DMS53 (cell line): Measurements from ENCODE around the gene ARHGAP40.
"Not testable (repeated sequence)": the region's sequence is repeated elsewhere in the genome, so short reads cannot be mapped to it uniquely, and the experiment has no call there.

ENCODE experiments used
- DNase-seq: peaks from one replicate; lab custom pipeline; 2025; lab: John Stamatoyannopoulos, UW

ARHGAP40 gene

GRCh38 chr20:38588303-38588702 is 13.3 kb upstream of the ARHGAP40 start:
- DNase-seq: no peak

- no peak for DNase-seq
Measured at GRCh38 chr20:38589351-38589750, 12.3 kb upstream of the ARHGAP40 start.

- no peak for DNase-seq
Measured at GRCh38 chr20:38589967-38590675, 11.5 kb upstream of the ARHGAP40 start.

- DNase-seq: no peak
Measured at GRCh38 chr20:38590676-38591473, 10.7 kb upstream of the ARHGAP40 start.

- DNase-seq: no peak
Measured at GRCh38 chr20:38591474-38592410, 9.9 kb upstream of the ARHGAP40 start.

- not testable (repeated sequence) for DNase-seq
Measured at GRCh38 chr20:38592411-38592790, 9.2 kb upstream of the ARHGAP40 start.

- DNase-seq: not testable (repeated sequence)
Measured at GRCh38 chr20:38594281-38594680, 7.3 kb upstream of the ARHGAP40 start.

- DNase-seq: not testable (repeated sequence)
Measured at GRCh38 chr20:38595886-38596285, 5.7 kb upstream of the ARHGAP40 start.

- DNase-seq: peak; percentile 49
Measured at GRCh38 chr20:38599410-38599882, 2.2 kb upstream of the ARHGAP40 start.

GRCh38 chr20:38600057-38600456 is 1.6 kb upstream of the ARHGAP40 start:
- no peak for DNase-seq

GRCh38 chr20:38602185-38602581 is 574 bp downstream of the ARHGAP40 start:
- no peak for DNase-seq

- DNase-seq: no peak
Measured at GRCh38 chr20:38603286-38603685, 1.7 kb downstream of the ARHGAP40 start.

- DNase-seq: peak; percentile 53
Measured at GRCh38 chr20:38604873-38605303, 3.3 kb downstream of the ARHGAP40 start.

- DNase-seq: no peak
Measured at GRCh38 chr20:38607351-38607750, 5.7 kb downstream of the ARHGAP40 start.

GRCh38 chr20:38608188-38608587 is 6.6 kb downstream of the ARHGAP40 start:
- DNase-seq: no peak

- peak; percentile 20 for DNase-seq
Measured at GRCh38 chr20:38609815-38610214, 8.2 kb downstream of the ARHGAP40 start.

- no peak for DNase-seq
Measured at GRCh38 chr20:38610521-38610920, 8.9 kb downstream of the ARHGAP40 start.

GRCh38 chr20:38612751-38613515 is 11.3 kb downstream of the ARHGAP40 start:
- no peak for DNase-seq

- DNase-seq: no peak
Measured at GRCh38 chr20:38615283-38615682, 13.7 kb downstream of the ARHGAP40 start.

- no peak for DNase-seq
Measured at GRCh38 chr20:38616457-38616856, 14.8 kb downstream of the ARHGAP40 start.
